CD8-positive, alpha-beta memory T cell (primary cell): Measurements from ENCODE around the gene CFAP157. TPM values are rescaled to one million over a fixed set of nuclear protein-coding genes. Genes with fewer than 3 reads are reported as not detected.
A peak's percentile ranks its signal among the peaks of the same experiment; 100 is the strongest.

Experiments
- CTCF ChIA-PET: fragments of 350-600 bp; sonication (Branson Sonifier 250); formaldehyde crosslinking; loops from one replicate; lab custom pipeline; 2021; ENCODE audit warnings: antibody characterized with exemption; lab: Charles Lee
- POLR2A ChIA-PET: fragments of 350-600 bp; sonication (Branson Sonifier 250); formaldehyde crosslinking; loops from one replicate; lab custom pipeline; 2021; ENCODE audit warnings: antibody characterized with exemption; lab: Charles Lee
- DNase-seq, 5 donors: peaks; one replicate each; pipeline versions ENCODE4 v3.0.0 to v3.0.0-alpha.2; 2020 to 2022; ENCODE audit warnings: mixed read lengths in 1 of 5
- H3K27ac ChIP-seq: one replicate; pipeline ENCODE4 v1.7.0; 2013; ENCODE audit warnings: low read depth, mild to moderate bottlenecking, low read length, moderate library complexity
- H3K27me3 ChIP-seq: 2 replicates; pipeline ENCODE4 v1.7.0; 2013; ENCODE audit warnings: low read length, mild to moderate bottlenecking; ENCODE audit not compliant: insufficient read depth, poor library complexity, severe bottlenecking
- H3K36me3 ChIP-seq: 2 replicates; pipeline ENCODE4 v1.7.0; 2013; ENCODE audit warnings: mild to moderate bottlenecking, low read length, moderate library complexity; ENCODE audit not compliant: insufficient read depth
- H3K4me1 ChIP-seq: 2 replicates; pipeline ENCODE4 v1.7.0; 2013; ENCODE audit warnings: mild to moderate bottlenecking, low read length, moderate library complexity; ENCODE audit not compliant: insufficient read depth
- H3K4me3 ChIP-seq: 2 replicates; pipeline ENCODE4 v1.7.0; 2013; ENCODE audit warnings: mild to moderate bottlenecking, low read length
- H3K9me3 ChIP-seq: 2 replicates; pipeline ENCODE4 v1.7.0; 2013; ENCODE audit warnings: mild to moderate bottlenecking, low read length
- H3K27ac Mint-ChIP-seq, 8 donors: one replicate each; pipeline ENCODE4 v1.8.0; 2020 to 2021; ENCODE audit warnings: mixed read lengths in 8 of 8, mild to moderate bottlenecking in 6 of 8, inconsistent platforms in 3 of 8, moderate library complexity in 3 of 8
- H3K27me3 Mint-ChIP-seq, 2 donors: one replicate each; pipeline ENCODE4 v1.8.0; 2020 to 2021; ENCODE audit warnings: mixed read lengths in 2 of 2, mild to moderate bottlenecking in 1 of 2, moderate library complexity in 1 of 2
- H3K36me3 Mint-ChIP-seq, 3 donors: one replicate each; pipeline ENCODE4 v1.8.0; 2020 to 2021; ENCODE audit warnings: mixed read lengths in 3 of 3, inconsistent platforms in 1 of 3, mild to moderate bottlenecking in 1 of 3
- H3K4me1 Mint-ChIP-seq, 3 donors: one replicate each; pipeline ENCODE4 v1.8.0; 2020 to 2021; ENCODE audit warnings: mixed read lengths in 3 of 3, inconsistent platforms in 1 of 3, mild to moderate bottlenecking in 1 of 3
- H3K4me3 Mint-ChIP-seq, 7 donors: one replicate each; pipeline ENCODE4 v1.8.0; 2020 to 2021; ENCODE audit warnings: mixed read lengths in 7 of 7, mild to moderate bottlenecking in 6 of 7, moderate library complexity in 4 of 7, inconsistent platforms in 2 of 7
- H3K9me3 Mint-ChIP-seq, 5 donors: one replicate each; pipeline ENCODE4 v1.8.0; 2020 to 2022; ENCODE audit warnings: mixed read lengths in 5 of 5, mild to moderate bottlenecking in 3 of 5, moderate library complexity in 2 of 5, inconsistent platforms in 1 of 5
- polyA plus RNA-seq: library from polyadenylated mRNA; unstranded; fragments of 300-500 nt; fragmentation: Illumina TruSeq; gene quantifications from one replicate; pipeline ENCODE4 v1.2.3, GENCODE V29; 2021
- total RNA-seq, 2 experiments: library from RNA; stranded (reverse); gene quantifications; one replicate each; pipeline ENCODE4 v1.2.3, GENCODE V29; 2021

CFAP157 gene
- total and polyA plus RNA-seq, 3 experiments from 2014 or later = 0.33 TPM; not detected in 2

GRCh38 chr9:127733614-127734013, 26.8 kb downstream of the CFAP157 start:
- CTCF ChIA-PET = interaction anchor here (0.6 to 6.1 kb wide), 14 partner anchors 14 to 273 kb away, joined by 3 to 68 read pairs (median 18); partner anchors contain the start of genes CFAP157, PTRH1 and TTC16
- Histone ChIP-seq H3K4me1 (peaks cover 22% of the 10 kb centered on the region), H3K27me3 (no peaks in the 10 kb centered on the region), H3K4me3 (no peak overlapping the region), H3K27ac (no peak overlapping the region), H3K9me3 (no peaks in the 10 kb centered on the region), H3K36me3 (no peaks in the 10 kb centered on the region)
- peak overlapping the region in 5 of 8 donors; percentile 17 to 89 (median 60) for H3K27ac Mint-ChIP-seq
- DNase-seq = no peak
- peaks cover 14 to 25% (median 23%) of the 10 kb centered on the region in 3 donors for H3K4me1 Mint-ChIP-seq
- POLR2A ChIA-PET = no interaction called here
- peaks cover 0 to 34% (median 7%) of the 10 kb centered on the region in 3 donors for H3K36me3 Mint-ChIP-seq
- H3K4me3 Mint-ChIP-seq = peak overlapping the region in 5 of 7 donors; percentile 28 to 97 (median 60)
- H3K9me3 Mint-ChIP-seq = no peaks in the 10 kb centered on the region
- H3K27me3 Mint-ChIP-seq = no peaks in the 10 kb centered on the region

DNA sequence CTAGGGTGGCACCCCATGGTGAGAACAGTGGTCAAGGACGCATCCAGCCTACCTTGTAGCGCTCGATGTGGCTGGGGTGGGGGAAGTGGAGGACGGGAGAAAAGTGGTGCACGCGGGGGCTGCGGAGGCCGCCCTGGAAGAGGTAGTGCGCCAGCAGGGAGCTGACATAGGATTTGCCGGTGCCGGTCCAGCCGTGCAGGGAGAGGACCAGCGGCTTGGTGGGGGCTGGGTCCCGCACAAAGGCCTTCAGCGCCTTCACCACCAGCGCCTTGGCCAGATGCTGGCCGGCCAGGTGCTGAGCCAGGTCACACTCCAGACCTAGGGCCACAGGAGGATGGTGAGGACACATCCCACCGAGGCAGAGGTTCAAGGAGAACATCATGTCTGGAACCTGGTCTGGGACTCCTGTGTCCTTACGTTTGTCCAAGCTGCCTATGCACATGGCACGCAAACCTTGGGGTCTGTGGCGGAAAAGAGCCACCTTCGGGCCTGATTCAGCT, 27.5 kb downstream of the CFAP157 start:
- Histone ChIP-seq H3K9me3 (no peaks in the 10 kb centered on the region), H3K36me3 (no peaks in the 10 kb centered on the region), H3K27ac (peak overlapping the region; percentile 62), H3K4me3 (peak overlapping the region; percentile 94), H3K4me1 (peaks cover 22% of the 10 kb centered on the region), H3K27me3 (no peaks in the 10 kb centered on the region)
- H3K4me1 Mint-ChIP-seq = peaks cover 14 to 25% (median 23%) of the 10 kb centered on the region in 3 donors
- peak overlapping the region; percentile 80 to 97 (median 86) for H3K4me3 Mint-ChIP-seq
- H3K27me3 Mint-ChIP-seq = no peaks in the 10 kb centered on the region
- ChIA-PET POLR2A (interaction anchor here (0.8 to 1.9 kb wide), 11 partner anchors 13 to 187 kb away, joined by 3 to 16 read pairs (median 4); partner anchors contain the start of genes CDK9, CFAP157, SH2D3C and TTC16), CTCF (interaction anchor here (0.7 to 6.1 kb wide), 57 partner anchors 9 to 510 kb away, joined by 3 to 68 read pairs (median 6); partner anchors contain the start of genes AK1, CDK9, CFAP157 and ENG)
- peaks cover 0 to 40% (median 7%) of the 10 kb centered on the region in 3 donors for H3K36me3 Mint-ChIP-seq
- peak overlapping the region; percentile 73 to 91 (median 87) for H3K27ac Mint-ChIP-seq
- no peaks in the 10 kb centered on the region for H3K9me3 Mint-ChIP-seq
- DNase-seq = peak in 1 of 5 donors; percentile 58

- no peaks in the 10 kb centered on the region for H3K36me3 ChIP-seq
- H3K9me3 ChIP-seq = no peaks in the 10 kb centered on the region
- peak within 1 kb of the TSS; percentile 94 for H3K4me3 ChIP-seq
- peaks cover 14 to 25% (median 23%) of the 10 kb centered on the region in 3 donors for H3K4me1 Mint-ChIP-seq
- POLR2A ChIA-PET = interaction anchor here (0.6 to 1.9 kb wide), 15 partner anchors 12 to 187 kb away, joined by 3 to 16 read pairs (median 4); partner anchors contain the start of genes CDK9, CFAP157, SH2D3C and TTC16
- H3K27me3 Mint-ChIP-seq = no peaks in the 10 kb centered on the region
- H3K27ac Mint-ChIP-seq = peak within 1 kb of the TSS; percentile 85 to 98 (median 96)
- DNase-seq = peak; percentile 99
- H3K27me3 ChIP-seq = no peaks in the 10 kb centered on the region
- CTCF ChIA-PET = interaction anchor here (0.6 to 6.1 kb wide), 60 partner anchors 9 to 511 kb away, joined by 3 to 68 read pairs (median 6); partner anchors contain the start of genes AK1, CDK9, CFAP157 and ENG
- peaks cover 0 to 43% (median 7%) of the 10 kb centered on the region in 3 donors for H3K36me3 Mint-ChIP-seq
- peaks cover 22% of the 10 kb centered on the region for H3K4me1 ChIP-seq
- no peaks in the 10 kb centered on the region for H3K9me3 Mint-ChIP-seq
- H3K27ac ChIP-seq = peak within 1 kb of the TSS; percentile 62
- peak within 1 kb of the TSS; percentile 80 to 98 (median 94) for H3K4me3 Mint-ChIP-seq
Measured at GRCh38 chr9:127734747-127735529, 28.1 kb downstream of the CFAP157 start, which contains the start of gene TOR2A. Gene TOR2A, minus strand, starts transcription at chr9:127735294. Its CDS starts 24 bp downstream, at chr9:127735270.

DNA sequence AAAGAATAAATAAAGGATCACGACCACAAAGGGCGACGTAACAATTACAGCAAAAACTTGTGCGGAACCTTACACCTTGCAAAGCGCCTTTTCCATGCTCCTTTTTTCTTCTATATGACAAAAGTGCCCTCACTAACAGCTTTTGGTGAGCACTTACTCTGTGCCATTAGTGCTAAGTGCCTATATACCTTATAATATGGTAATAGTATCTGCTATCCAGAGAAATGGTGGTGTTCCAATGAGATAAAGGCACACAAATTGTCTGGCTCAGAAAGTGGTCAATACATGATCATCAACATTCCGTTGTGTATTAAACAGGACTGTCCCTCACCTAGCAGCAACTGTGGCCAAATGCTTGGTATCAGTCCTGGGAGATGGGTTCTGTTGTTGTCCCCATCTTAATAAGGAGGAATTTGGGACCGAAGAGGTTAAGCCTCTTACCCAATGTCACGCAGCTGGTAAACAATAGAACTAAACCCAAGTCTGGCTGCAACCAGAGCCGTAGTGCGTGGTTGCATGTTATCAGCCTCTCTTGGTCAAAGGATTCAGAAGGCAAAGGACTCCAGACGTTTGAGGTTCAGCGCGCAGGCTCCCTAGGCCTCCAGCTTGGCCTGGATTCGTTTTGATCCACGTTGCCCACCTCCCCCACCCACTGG, 28.9 kb downstream of the CFAP157 start:
- H3K27ac ChIP-seq = peak overlapping the region; percentile 62
- CTCF ChIA-PET = interaction anchor here (1.0 to 6.1 kb wide), 41 partner anchors 10 to 339 kb away, joined by 3 to 68 read pairs (median 7); partner anchors contain the start of genes AK1, CDK9, CFAP157 and ENG
- POLR2A ChIA-PET = interaction anchor here (1.1 to 1.9 kb wide), 11 partner anchors 16 to 186 kb away, joined by 4 to 16 read pairs (median 5); partner anchors contain the start of genes CDK9, CFAP157, SH2D3C and TTC16

DNA sequence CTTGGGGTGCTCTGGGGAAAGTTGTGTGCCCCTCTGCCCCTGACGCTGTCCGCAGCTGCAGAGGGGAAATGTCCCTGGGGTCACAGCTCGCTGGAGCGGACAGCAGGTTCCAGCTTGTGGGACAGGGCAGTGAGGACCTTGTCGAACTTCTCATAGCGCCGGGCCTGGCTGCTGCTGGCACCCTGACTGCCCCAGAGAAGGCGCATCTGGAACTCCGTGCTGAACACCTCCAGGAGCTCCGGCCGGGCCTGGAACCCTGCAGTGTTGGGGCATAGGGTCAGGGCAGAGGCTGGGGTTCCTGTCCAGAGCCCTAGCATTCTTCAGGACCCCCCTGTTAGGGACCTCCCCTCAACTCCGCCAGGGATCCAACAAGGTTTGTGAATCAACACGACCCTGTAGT, 31.9 kb downstream of the CFAP157 start:
- ChIA-PET POLR2A (interaction anchor here (1.6 kb wide), 1 partner anchor 37 kb away, joined by 3 read pairs; no protein-coding TSS in a partner anchor), CTCF (interaction anchor here (0.8 to 6.1 kb wide), 3 partner anchors 24 to 184 kb away, joined by 3 to 68 read pairs (median 4); no protein-coding TSS in a partner anchor)
- DNase-seq = no peak
- H3K9me3 ChIP-seq = no peaks in the 10 kb centered on the region
- H3K27ac ChIP-seq = no peak overlapping the region
- H3K27me3 Mint-ChIP-seq = no peaks in the 10 kb centered on the region
- H3K36me3 ChIP-seq = peaks cover 8% of the 10 kb centered on the region
- H3K4me1 ChIP-seq = peaks cover 18% of the 10 kb centered on the region
- no peak overlapping the region for H3K4me3 Mint-ChIP-seq
- H3K9me3 Mint-ChIP-seq = no peaks in the 10 kb centered on the region
- peak overlapping the region in 6 of 8 donors; percentile 50 to 92 (median 89) for H3K27ac Mint-ChIP-seq
- H3K4me3 ChIP-seq = no peak overlapping the region
- H3K27me3 ChIP-seq = no peaks in the 10 kb centered on the region
- peaks cover 13 to 21% (median 19%) of the 10 kb centered on the region in 3 donors for H3K4me1 Mint-ChIP-seq
- peaks cover 0 to 58% (median 11%) of the 10 kb centered on the region in 3 donors for H3K36me3 Mint-ChIP-seq

More for the DNA sequence above, 28.9 kb downstream of the CFAP157 start:
- no peaks in the 10 kb centered on the region for H3K36me3 ChIP-seq
- peaks cover 0 to 47% (median 7%) of the 10 kb centered on the region in 3 donors for H3K36me3 Mint-ChIP-seq
- H3K9me3 Mint-ChIP-seq = no peaks in the 10 kb centered on the region
- no peak overlapping the region for H3K4me3 ChIP-seq
- peak overlapping the region; percentile 85 to 98 (median 96) for H3K27ac Mint-ChIP-seq
- peak overlapping the region; percentile 80 to 98 (median 94) for H3K4me3 Mint-ChIP-seq
- H3K27me3 ChIP-seq = no peaks in the 10 kb centered on the region
- H3K4me1 ChIP-seq = peaks cover 22% of the 10 kb centered on the region
- H3K4me1 Mint-ChIP-seq = peaks cover 14 to 25% (median 23%) of the 10 kb centered on the region in 3 donors
- no peaks in the 10 kb centered on the region for H3K9me3 ChIP-seq
- DNase-seq = no peak
- H3K27me3 Mint-ChIP-seq = no peaks in the 10 kb centered on the region

DNA sequence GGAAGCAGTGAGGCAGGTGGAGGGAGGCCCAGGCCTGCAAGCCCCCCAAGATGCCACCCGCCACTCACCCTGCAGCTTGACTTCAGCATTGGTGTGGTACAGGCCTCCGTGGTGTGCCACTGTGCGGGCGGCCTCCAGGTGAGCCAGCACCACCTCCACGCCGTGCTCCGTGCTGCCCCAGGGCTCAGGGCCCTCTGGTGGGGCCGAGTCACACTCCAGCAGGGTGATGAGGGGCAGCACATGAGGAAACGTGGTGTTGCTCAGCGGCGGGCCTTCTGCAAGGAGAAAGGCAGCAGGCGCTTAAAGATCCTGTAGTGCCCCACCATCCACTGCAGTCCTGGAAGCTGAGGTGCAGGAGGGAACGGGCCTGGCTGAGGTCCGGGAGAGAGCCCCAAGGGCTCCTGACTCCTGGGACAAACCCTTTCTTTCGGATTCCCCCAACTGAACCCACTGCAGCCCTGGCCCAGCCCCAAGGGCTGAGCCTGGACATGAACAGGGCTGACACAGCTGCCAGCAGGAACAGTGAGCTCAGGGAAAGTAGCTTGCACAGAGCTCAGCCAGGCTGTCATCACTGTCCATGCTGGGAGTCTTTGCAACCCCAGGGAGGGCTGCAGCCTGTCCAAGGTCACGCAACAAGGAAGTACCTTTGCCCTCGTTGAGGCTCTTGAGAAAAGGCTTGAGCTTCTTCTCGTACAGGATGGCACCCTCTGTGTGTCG, 33.0 kb downstream of the CFAP157 start:
- Mint-ChIP-seq H3K9me3 (no peaks in the 10 kb centered on the region), H3K27me3 (no peaks in the 10 kb centered on the region), H3K4me1 (peaks cover 6 to 12% (median 10%) of the 10 kb centered on the region in 3 donors), H3K27ac (peak overlapping the region in 1 of 8 donors; percentile 68), H3K36me3 (peaks cover 0 to 68% (median 11%) of the 10 kb centered on the region in 3 donors), H3K4me3 (no peak overlapping the region)
- Histone ChIP-seq H3K27me3 (no peaks in the 10 kb centered on the region), H3K27ac (no peak overlapping the region), H3K9me3 (no peaks in the 10 kb centered on the region), H3K36me3 (peaks cover 14% of the 10 kb centered on the region), H3K4me3 (no peak overlapping the region), H3K4me1 (peaks cover 7% of the 10 kb centered on the region)
- CTCF ChIA-PET = interaction anchor here (0.9 to 1.4 kb wide), 2 partner anchors 29 to 131 kb away, joined by 3 read pairs; no protein-coding TSS in a partner anchor
- POLR2A ChIA-PET = no interaction called here
- no peak for DNase-seq
